GM20431 (cell line): ENCODE data around the gene LRRC27.

Source experiments
- in situ Hi-C: fragments of 300-500 bp; cut with MseI, MboI; formaldehyde crosslinking; loops from one replicate; pipeline ENCODE4 v1.15.0; 2020; ENCODE audit warnings: low sequenced_read_pairs; ENCODE audit not compliant: unreplicated experiment

LRRC27 gene

GRCh38 chr10:132300582-132300981, 31.4 kb upstream of the LRRC27 start:
- in situ Hi-C loops = no loop called here

- in situ Hi-C loops = no loop called here
Observed at GRCh38 chr10:132301371-132302330, 30.3 kb upstream of the LRRC27 start.

- in situ Hi-C loops = no loop called here
Observed at GRCh38 chr10:132302421-132303310, 29.3 kb upstream of the LRRC27 start.

GRCh38 chr10:132303361-132304115, 28.5 kb upstream of the LRRC27 start:
- in situ Hi-C loops = no loop called here

GRCh38 chr10:132304756-132305509, 27.1 kb upstream of the LRRC27 start:
- in situ Hi-C loops = no loop called here

GRCh38 chr10:132305654-132306342, 26.2 kb upstream of the LRRC27 start:
- in situ Hi-C loops = no loop called here

GRCh38 chr10:132306343-132306685, 25.7 kb upstream of the LRRC27 start:
- in situ Hi-C loops = no loop called here

GRCh38 chr10:132306864-132307751, 24.9 kb upstream of the LRRC27 start:
- in situ Hi-C loops = no loop called here

- in situ Hi-C loops = no loop called here
Observed at GRCh38 chr10:132307823-132308586, 24.0 kb upstream of the LRRC27 start, which contains the start of gene STK32C. Gene STK32C, minus strand, starts transcription at chr10:132307950. Its CDS starts 117 bp downstream, at chr10:132307833.

- in situ Hi-C loops = no loop called here
Observed at GRCh38 chr10:132308587-132309470, 23.2 kb upstream of the LRRC27 start.

- in situ Hi-C loops = no loop called here
Observed at GRCh38 chr10:132309471-132309865, 22.5 kb upstream of the LRRC27 start.

- in situ Hi-C loops = no loop called here
Observed at GRCh38 chr10:132309879-132310591, 22.0 kb upstream of the LRRC27 start.

- in situ Hi-C loops = no loop called here
Observed at GRCh38 chr10:132310701-132311337, 21.2 kb upstream of the LRRC27 start.

GRCh38 chr10:132311338-132311939, 20.6 kb upstream of the LRRC27 start:
- in situ Hi-C loops = no loop called here

- in situ Hi-C loops = no loop called here
Observed at GRCh38 chr10:132313305-132313704, 18.7 kb upstream of the LRRC27 start.
